HepG2 (cell line): ENCODE results near the gene SLIT3. TPM values are rescaled to one million over a fixed set of nuclear protein-coding genes. Genes with fewer than 3 reads are reported as not detected.

Source experiments
- ATAC-seq: fragments of 200-7000 bp; cut with Tn5 transposase; 3 replicates; pipeline ENCODE4 v1.9.1; 2020; ENCODE audit warnings: mild to moderate bottlenecking, moderate library complexity
- BruUV-seq: library from RNA; stranded (reverse); fragments of 400-500 nt; replicated peaks from 2 replicates; lab custom pipeline; 2021; lab: Mats Ljungman, UMichigan
- CTCF ChIA-PET: fragments of 300-600 bp; formaldehyde crosslinking; extraction: SDS; loops from one replicate; lab custom pipeline; 2021; ENCODE audit warnings: low total read pairs, inconsistent platforms, low intra/inter-chr PET ratio; lab: Yijun Ruan, JAX
- POLR2A ChIA-PET: fragments of 350-600 bp; sonication (Branson Sonifier 250); formaldehyde crosslinking; loops from one replicate; lab custom pipeline; 2020; ENCODE audit warnings: antibody characterized with exemption, inconsistent platforms; lab: Yijun Ruan, JAX
- DNase-seq: peaks from one replicate; pipeline ENCODE4 v3.0.0-alpha.2; 2015; ENCODE audit warnings: low spot score
- FAIRE-seq: peaks from 3 replicates; lab custom pipeline; 2011; peaks lifted over from hg19 to GRCh38; lab: Jason Lieb, UNC
- H2AFZ ChIP-seq: one replicate; pipeline ENCODE4 v1.6.1; 2011; ENCODE audit warnings: low read length, inconsistent platforms
- H3K27ac ChIP-seq: fragments of 300-600 bp; 3 replicates; pipeline ENCODE4 v1.8.0; 2011; ENCODE audit warnings: mixed run types, mild to moderate bottlenecking, mixed read lengths, low read length, inconsistent platforms; ENCODE audit not compliant: insufficient read depth; ENCODE audit errors: extremely low read length
- H3K27me3 ChIP-seq, 2 experiments: fragments of 200-600 bp in 1 of 2; 2 replicates in 1 of 2; 3 replicates in 1 of 2; pipeline versions ENCODE4 v1.6.0 to v1.8.0; 2011; ENCODE audit warnings: low read length in 2 of 2, mild to moderate bottlenecking in 2 of 2, moderate library complexity in 2 of 2, inconsistent platforms in 1 of 2; ENCODE audit not compliant: insufficient read depth in 2 of 2, control insufficient read depth in 1 of 2
- H3K36me3 ChIP-seq, 2 experiments: fragments of 200-600 bp in 1 of 2; replicated peaks in 1 of 2; 2 replicates in 1 of 2; 3 replicates in 1 of 2; pipeline versions ENCODE4 v1.5.1 to v1.8.0; 2011; ENCODE audit warnings: low read length in 2 of 2, inconsistent platforms in 1 of 2; ENCODE audit not compliant: insufficient read depth in 2 of 2, control insufficient read depth in 1 of 2
- H3K4me1 ChIP-seq: 2 replicates; pipeline ENCODE4 v1.5.1; 2012; ENCODE audit warnings: low read length, inconsistent platforms; ENCODE audit not compliant: insufficient read depth
- H3K4me2 ChIP-seq: 2 replicates; pipeline ENCODE4 v1.6.0; 2011; ENCODE audit warnings: low read depth, low read length, inconsistent platforms
- H3K4me3 ChIP-seq, 3 experiments: fragments of 200-600 bp in 1 of 3; sonication (generic), shearing (Covaris generic) in 1 of 3; replicated peaks in 1 of 3; 2 replicates each; pipeline ENCODE4 v1.5.1; 2011 to 2016; ENCODE audit warnings: low read length in 3 of 3, inconsistent platforms in 2 of 3, low read depth in 2 of 3, mild to moderate bottlenecking in 2 of 3, control low read depth in 1 of 3, mixed read lengths in 1 of 3; ENCODE audit not compliant: insufficient read depth in 1 of 3
- H3K79me2 ChIP-seq: one replicate; pipeline ENCODE4 v1.6.1; 2011; ENCODE audit warnings: low read length, inconsistent platforms; ENCODE audit not compliant: insufficient read depth
- H3K9ac ChIP-seq: 2 replicates; pipeline ENCODE4 v1.6.0; 2011; ENCODE audit warnings: mild to moderate bottlenecking, low read depth, low read length, inconsistent platforms; ENCODE audit not compliant: insufficient read depth
- H3K9me3 ChIP-seq: 2 replicates; pipeline ENCODE4 v1.5.1; 2012; ENCODE audit warnings: mild to moderate bottlenecking, low read length
- H4K20me1 ChIP-seq: 2 replicates; pipeline ENCODE4 v1.6.0; 2011; ENCODE audit warnings: inconsistent platforms, mild to moderate bottlenecking, low read length, moderate library complexity; ENCODE audit not compliant: insufficient read depth
- ARNT ChIP-seq: fragments of 450-650 bp; IDR thresholded peaks from 2 replicates; pipeline ENCODE4 v1.6.1; 2017
- ERF ChIP-seq: IDR thresholded peaks from 2 replicates; pipeline ENCODE4 v1.6.1; 2018; ENCODE audit warnings: missing biosample characterization, missing genetic modification reagents
- GATA4 ChIP-seq: sonication (generic); IDR thresholded peaks from 2 replicates; pipeline ENCODE4 v1.6.1; 2016; ENCODE audit warnings: antibody characterized with exemption, low read depth, borderline replicate concordance
- HMGA1 ChIP-seq: sonication (generic); formaldehyde crosslinking; conservative IDR thresholded peaks from 2 replicates; pipeline ENCODE4 v1.4.0; 2020; ENCODE audit warnings: missing genetic modification reagents
- MIXL1 ChIP-seq: IDR thresholded peaks from 2 replicates; pipeline ENCODE4 v1.6.1; 2016
- PCBP1 ChIP-seq: fragments of 200-400 bp; formaldehyde crosslinking; IDR thresholded peaks from 2 replicates; pipeline ENCODE4 v1.6.1; 2017; ENCODE audit warnings: mild to moderate bottlenecking, low read depth, low read length, borderline replicate concordance
- RARG ChIP-seq: sonication (generic); formaldehyde crosslinking; IDR thresholded peaks from 2 replicates; pipeline ENCODE4 v1.4.0; 2020; ENCODE audit warnings: low read depth, mild to moderate bottlenecking, missing genetic modification reagents
- STAG1 ChIP-seq: sonication (generic); formaldehyde crosslinking; IDR thresholded peaks from 2 replicates; pipeline ENCODE4 v1.4.0; 2020; ENCODE audit warnings: missing genetic modification reagents
- ZFX ChIP-seq: sonication (generic); formaldehyde crosslinking; IDR thresholded peaks from 2 replicates; pipeline ENCODE4 v1.4.0; 2020; ENCODE audit warnings: mild to moderate bottlenecking, low read depth, missing genetic modification reagents, moderate library complexity
- ZNF75D ChIP-seq: sonication (generic); formaldehyde crosslinking; IDR thresholded peaks from 2 replicates; pipeline ENCODE4 v1.8.1; 2023; ENCODE audit warnings: missing genetic modification reagents, mild to moderate bottlenecking, borderline replicate concordance
- ZNF775 ChIP-seq: sonication (generic); formaldehyde crosslinking; IDR thresholded peaks from 2 replicates; pipeline ENCODE4 v1.4.0; 2020; ENCODE audit warnings: missing genetic modification reagents, mild to moderate bottlenecking, moderate library complexity, borderline replicate concordance
- WGBS: methylation state at CpG from one replicate; pipeline ENCODE4 v1.1.6; 2017; ENCODE audit warnings: low lambda C conversion rate; 5-methylcytosine and 5-hydroxymethylcytosine counted together
- in situ Hi-C: cut with HindIII; loops from 2 replicates; pipeline ENCODE4 v1.10.0; 2017; ENCODE audit warnings: low pct_unique_long_range_greater_than_20kb; ENCODE audit not compliant: extremely low pct_ligation_motif_present
- intact Hi-C: fragments of 100-400 bp; cut with micrococcal nuclease; formaldehyde crosslinking; loops from one replicate; pipeline ENCODE4 v1.10.0; 2022; ENCODE audit not compliant: unreplicated experiment
- polyA plus RNA-seq, 8 experiments: library from polyadenylated mRNA; depleted of rRNA in 3 of 8; stranded (reverse) in 7 of 8; unstranded in 1 of 8; fragments of >200 nt; fragmentation: Illumina TruSeq in 4 of 8; extraction: Trizol in 4 of 8; gene quantifications; 2 replicates each; pipeline versions ENCODE4 v1.2.1 to v1.2.3, GENCODE V29; 2011 to 2016; ENCODE audit warnings: low read depth in 4 of 8, missing spikeins in 1 of 8, mixed read lengths in 1 of 8; ENCODE audit not compliant: insufficient read depth in 1 of 8
- total RNA-seq, 5 experiments: library from RNA; depleted of rRNA; stranded (reverse); fragments of >200 nt; fragmentation: Illumina TruSeq; extraction: Trizol; gene quantifications; 2 replicates each; pipeline ENCODE4 v1.2.3, GENCODE V29; 2016; ENCODE audit warnings: low read depth in 1 of 5
- TF ChIP-seq, protein P1 (sequence below): sonication (generic); formaldehyde crosslinking; IDR thresholded peaks from 2 replicates; pipeline ENCODE4 v1.4.0; 2020; ENCODE audit warnings: low read depth, mild to moderate bottlenecking, missing genetic modification reagents

SLIT3 gene
- total and polyA plus RNA-seq, 2 of the 13 experiments (the other 11 are each of a cell fraction or from before 2014, with no cell fraction given) = not detected

DNA sequence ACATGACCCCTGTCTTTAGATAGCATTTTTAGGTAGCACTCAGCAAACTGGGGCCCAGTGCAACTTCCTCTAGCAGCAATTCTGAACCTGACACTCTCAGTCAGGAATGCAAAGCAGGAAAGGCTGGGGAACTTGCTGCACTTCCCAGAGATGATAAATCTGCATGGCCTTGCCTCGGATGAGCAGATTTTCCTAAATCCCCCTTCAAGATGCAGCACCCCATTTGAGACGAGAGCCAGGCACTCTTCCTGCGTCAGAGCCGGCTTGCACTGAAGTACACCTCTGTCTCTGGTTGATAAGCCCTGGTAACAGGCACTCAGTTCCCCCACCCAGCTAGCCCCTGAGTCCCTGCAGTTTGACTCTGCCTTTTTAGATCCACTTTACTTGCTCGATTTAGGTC is 425.1 kb downstream of the SLIT3 start:
- WGBS = 21% methylated on average over 4 of the region's 5 CpGs

DNA sequence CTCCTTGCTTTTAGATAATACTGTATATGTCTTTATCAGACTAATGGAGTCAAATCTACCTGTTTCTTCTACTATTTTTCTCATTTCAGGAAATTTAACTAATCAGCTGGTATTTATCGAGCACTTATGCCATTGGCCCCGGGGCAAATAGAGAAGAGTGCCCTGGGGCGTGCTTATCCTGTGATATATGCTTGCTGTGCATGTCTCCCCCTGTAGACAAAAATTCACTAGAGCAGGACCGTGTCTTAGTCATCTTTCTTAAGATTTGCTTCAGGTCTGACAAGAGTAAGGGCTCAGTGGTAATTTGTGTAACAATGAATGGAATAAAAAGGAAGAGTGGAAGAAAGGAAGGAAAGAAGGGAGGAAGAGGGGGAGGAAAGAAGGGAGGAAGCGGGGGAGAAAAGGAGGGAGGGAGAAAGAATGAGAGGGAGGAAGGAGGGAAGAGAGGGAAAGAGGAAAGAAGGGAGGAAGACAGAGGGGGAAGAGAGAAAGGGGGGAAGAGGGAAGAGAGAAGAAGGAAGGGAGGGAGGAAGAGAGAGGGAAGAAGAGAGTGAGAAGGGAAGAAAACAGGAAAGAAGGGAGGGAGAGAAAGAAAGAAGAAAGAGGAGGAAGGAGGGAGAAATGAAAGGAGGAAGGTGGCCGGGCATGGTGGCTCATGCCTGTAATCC is 426.1 kb downstream of the SLIT3 start:
- Histone ChIP-seq H3K27me3 (peaks cover 6 to 32% of the 10 kb centered on the region in 2 experiments; a peak in 4 of 5 replicates), H3K4me1 (peaks cover 13% of the 10 kb centered on the region; the same call in 1 of the 2 replicates), H3K79me2 (no peaks in the 10 kb centered on the region), H4K20me1 (no peaks in the 10 kb centered on the region), H3K36me3 (no peaks in the 10 kb centered on the region), H3K27ac (no peak overlapping the region), H3K4me2 (no peak overlapping the region), H2AFZ (no peak overlapping the region), H3K9ac (no peak overlapping the region), H3K4me3 (no peak overlapping the region), H3K9me3 (no peaks in the 10 kb centered on the region)
- TF ChIP-seq HMGA1 (CRISPR knock-in tag) (no peak), STAG1 (CRISPR knock-in tag) (0 out of 2 replicates have a peak, but pooled peaks have one; percentile 5)
- DNase-seq = no peak
- intact Hi-C loops (no loop called here), in situ Hi-C loops (no loop called here)
- ChIA-PET CTCF (no interaction called here), POLR2A (no interaction called here)
- WGBS = 1% methylated on average over 6 of the region's 6 CpGs
- no peak for ATAC-seq
- no peak for FAIRE-seq
- BruUV-seq = no TSS peak

More for the DNA sequence above, 425.1 kb downstream of the SLIT3 start:
- Histone ChIP-seq H3K9ac (no peak overlapping the region), H3K4me2 (no peak overlapping the region), H4K20me1 (no peaks in the 10 kb centered on the region), H3K79me2 (no peaks in the 10 kb centered on the region), H3K9me3 (no peaks in the 10 kb centered on the region), H3K36me3 (no peaks in the 10 kb centered on the region), H2AFZ (no peak overlapping the region), H3K4me1 (peaks cover 18% of the 10 kb centered on the region; the same call in 1 of the 2 replicates), H3K4me3 (no peak overlapping the region), H3K27ac (no peak overlapping the region), H3K27me3 (peaks cover 5 to 26% of the 10 kb centered on the region in 2 experiments; a peak in 4 of 5 replicates)
- BruUV-seq = no TSS peak
- no peak for ATAC-seq
- CTCF ChIA-PET = no interaction called here
- in situ Hi-C loops = no loop called here
- no peak for DNase-seq
- no peak for FAIRE-seq
- POLR2A ChIA-PET = no interaction called here
- intact Hi-C loops = no loop called here
- no peak for TF ChIP-seq GATA4
- TF ChIP-seq ZNF75D (CRISPR knock-in tag) = no peak
- no peak for TF ChIP-seq ARNT
- TF ChIP-seq PCBP1 = no peak
- TF ChIP-seq MIXL1 (CRISPR knock-in tag) = no peak
- no peak for TF ChIP-seq ZNF775 (CRISPR knock-in tag)
- no peak for TF ChIP-seq ZFX
- TF ChIP-seq RARG (CRISPR knock-in tag) = no peak
- TF ChIP-seq ERF = no peak
- TF ChIP-seq, protein P1, sequence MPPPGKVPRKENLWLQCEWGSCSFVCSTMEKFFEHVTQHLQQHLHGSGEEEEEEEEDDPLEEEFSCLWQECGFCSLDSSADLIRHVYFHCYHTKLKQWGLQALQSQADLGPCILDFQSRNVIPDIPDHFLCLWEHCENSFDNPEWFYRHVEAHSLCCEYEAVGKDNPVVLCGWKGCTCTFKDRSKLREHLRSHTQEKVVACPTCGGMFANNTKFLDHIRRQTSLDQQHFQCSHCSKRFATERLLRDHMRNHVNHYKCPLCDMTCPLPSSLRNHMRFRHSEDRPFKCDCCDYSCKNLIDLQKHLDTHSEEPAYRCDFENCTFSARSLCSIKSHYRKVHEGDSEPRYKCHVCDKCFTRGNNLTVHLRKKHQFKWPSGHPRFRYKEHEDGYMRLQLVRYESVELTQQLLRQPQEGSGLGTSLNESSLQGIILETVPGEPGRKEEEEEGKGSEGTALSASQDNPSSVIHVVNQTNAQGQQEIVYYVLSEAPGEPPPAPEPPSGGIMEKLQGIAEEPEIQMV (CRISPR knock-in tag) = no peak
